ENCODE data around the gene MED15. TPM values are rescaled to one million over a fixed set of nuclear protein-coding genes. Genes with fewer than 3 reads are reported as not detected.
A peak's percentile ranks its signal among the peaks of the same experiment; 100 is the strongest.

MED15 gene
- total and polyA plus RNA-seq, 10 donors, result 32.2 to 162 (median 89.7) TPM

GRCh38 chr22:20554824-20555223 is 47.4 kb downstream of the MED15 start:
- Histone ChIP-seq H3K27me3 (replicated peaks in 1 of 7) (no peaks in the 10 kb centered on the region), H3K4me3 (no peak overlapping the region), H3K27ac (peak overlapping the region in 5 of 8 donors; percentile 20 to 91 (median 84)), H3K36me3 (peaks cover 3 to 95% (median 67%) of the 10 kb centered on the region in 6 donors), H3K9me3 (peaks cover 0 to 11% (median 2%) of the 10 kb centered on the region in 8 donors), H3K4me1 (peaks cover 74 to 91% (median 82%) of the 10 kb centered on the region in 6 donors)
- WGBS, 5 donors, result 88 to 98% (median 95%) methylated on average over 8 to 14 of the region's 14 CpGs
- peak; percentile 66 for DNase-seq
- TF ChIP-seq POLR2AphosphoS5 (IDR thresholded peaks at IDR 0.05) (no peak), POLR2A (IDR thresholded peaks at IDR 0.05) (no peak), CTCF (IDR thresholded peaks at IDR 0.05 in 8 of 11, conservative IDR thresholded peaks at IDR 0.05 in 3 of 11) (no peak)
- intact Hi-C loops (cut with DNase I; ENCODE audit: low total_unique reads), result no loop called here

- peak overlapping the region in 5 of 8 donors; percentile 71 to 91 (median 84) for H3K27ac ChIP-seq
- intact Hi-C loops (cut with DNase I; ENCODE audit: low total_unique reads), result no loop called here
- no peak overlapping the region for H3K4me3 ChIP-seq
- no peaks in the 10 kb centered on the region for H3K27me3 ChIP-seq (replicated peaks in 1 of 7)
- TF ChIP-seq CTCF (IDR thresholded peaks at IDR 0.05 in 8 of 11, conservative IDR thresholded peaks at IDR 0.05 in 3 of 11), result no peak
- no peak for TF ChIP-seq POLR2A (IDR thresholded peaks at IDR 0.05)
- TF ChIP-seq POLR2AphosphoS5 (IDR thresholded peaks at IDR 0.05), result no peak
- peaks cover 38 to 59% (median 46%) of the 10 kb centered on the region in 6 donors for H3K4me1 ChIP-seq
- peaks cover 0 to 11% (median 2%) of the 10 kb centered on the region in 8 donors for H3K9me3 ChIP-seq
- DNase-seq, result no peak
- 93 to 98% (median 97%) methylated on average over 2 of the region's 2 CpGs for WGBS, 5 donors
- peaks cover 0 to 99% (median 68%) of the 10 kb centered on the region in 6 donors for H3K36me3 ChIP-seq
Measured at GRCh38 chr22:20558534-20558933, 51.1 kb downstream of the MED15 start.

- Histone ChIP-seq H3K27ac (peak overlapping the region in 1 of 8 donors; percentile 91), H3K27me3 (replicated peaks in 1 of 7) (no peaks in the 10 kb centered on the region), H3K36me3 (peaks cover 0 to 94% (median 62%) of the 10 kb centered on the region in 6 donors), H3K4me3 (no peak overlapping the region), H3K4me1 (peaks cover 36 to 59% (median 44%) of the 10 kb centered on the region in 6 donors), H3K9me3 (peaks cover 0 to 11% (median 2%) of the 10 kb centered on the region in 8 donors)
- TF ChIP-seq POLR2AphosphoS5 (IDR thresholded peaks at IDR 0.05), result no peak
- TF ChIP-seq CTCF (IDR thresholded peaks at IDR 0.05 in 8 of 11, conservative IDR thresholded peaks at IDR 0.05 in 3 of 11), result no peak
- no peak for TF ChIP-seq POLR2A (IDR thresholded peaks at IDR 0.05)
- intact Hi-C loops (cut with DNase I; ENCODE audit: low total_unique reads), result no loop called here
- WGBS, 5 donors, result 80 to 100% (median 85%) methylated on average over 4 of the region's 4 CpGs
- no peak for DNase-seq
Measured at GRCh38 chr22:20559174-20559760, 51.9 kb downstream of the MED15 start.

- TF ChIP-seq POLR2AphosphoS5 (IDR thresholded peaks at IDR 0.05), result no peak
- no peak for TF ChIP-seq POLR2A (IDR thresholded peaks at IDR 0.05)
- TF ChIP-seq CTCF (IDR thresholded peaks at IDR 0.05 in 8 of 11, conservative IDR thresholded peaks at IDR 0.05 in 3 of 11), result no peak
- no peak for DNase-seq
- peaks cover 3 to 94% (median 62%) of the 10 kb centered on the region in 6 donors for H3K36me3 ChIP-seq
- H3K27ac ChIP-seq, result no peak overlapping the region
- intact Hi-C loops (cut with DNase I; ENCODE audit: low total_unique reads), result loop anchor here (10.0 kb wide), 1 partner anchor 46 kb away; no protein-coding TSS in a partner anchor
- peaks cover 0 to 11% (median 2%) of the 10 kb centered on the region in 8 donors for H3K9me3 ChIP-seq
- no peaks in the 10 kb centered on the region for H3K27me3 ChIP-seq (replicated peaks in 1 of 7)
- H3K4me1 ChIP-seq, result peaks cover 23 to 59% (median 43%) of the 10 kb centered on the region in 6 donors
- H3K4me3 ChIP-seq, result no peak overlapping the region
- WGBS, 5 donors, result 93 to 97% (median 97%) methylated on average over 3 of the region's 3 CpGs
Measured at GRCh38 chr22:20560716-20561115, 53.3 kb downstream of the MED15 start.
